H1 (cell line): ENCODE data around the gene ARID2. TPM values are rescaled to one million over a fixed set of nuclear protein-coding genes. Genes with fewer than 3 reads are reported as not detected.

Experiments used
- CTCF ChIA-PET: fragments of 300-600 bp; sonication (Branson Sonifier 250); formaldehyde crosslinking; loops from one replicate; lab custom pipeline; 2021; ENCODE audit not compliant: partially characterized antibody; lab: Charles Lee
- POLR2A ChIA-PET: fragments of 300-600 bp; sonication (Branson Sonifier 250); formaldehyde crosslinking; loops from one replicate; lab custom pipeline; 2021; ENCODE audit warnings: inconsistent platforms; ENCODE audit not compliant: partially characterized antibody; lab: Charles Lee
- DNase-seq, 2 experiments: peaks; one replicate each; pipeline versions ENCODE4 v3.0.0 to v3.0.0-alpha.2; 2010 to 2022; ENCODE audit warnings: low spot score in 2 of 2, low read depth in 1 of 2, mixed read lengths in 1 of 2
- FAIRE-seq: peaks from 2 replicates; lab custom pipeline; 2011; peaks lifted over from hg19 to GRCh38; lab: Jason Lieb, UNC
- H2AFZ ChIP-seq: 2 replicates; pipeline ENCODE4 v1.8.1; 2012; ENCODE audit warnings: low read length, inconsistent platforms
- H2AK5ac ChIP-seq: 2 replicates; pipeline ENCODE4 v1.6.1; 2013; ENCODE audit warnings: low read depth, low read length
- H2BK120ac ChIP-seq: replicated peaks from 2 replicates; pipeline ENCODE3; 2013; ENCODE audit warnings: low read depth, low read length, inconsistent platforms
- H2BK12ac ChIP-seq: 2 replicates; pipeline ENCODE4 v1.6.1; 2013; ENCODE audit warnings: low read depth, low read length
- H2BK15ac ChIP-seq: 2 replicates; pipeline ENCODE4 v1.6.1; 2013; ENCODE audit warnings: low read length
- H2BK20ac ChIP-seq: 2 replicates; pipeline ENCODE4 v1.6.1; 2013; ENCODE audit warnings: low read length
- H2BK5ac ChIP-seq: 2 replicates; pipeline ENCODE4 v1.6.1; 2013; ENCODE audit warnings: low read depth, low read length
- H3K14ac ChIP-seq: 2 replicates; pipeline ENCODE4 v1.6.1; 2013; ENCODE audit warnings: inconsistent platforms; ENCODE audit not compliant: insufficient read length
- H3K18ac ChIP-seq: 2 replicates; pipeline ENCODE4 v1.6.1; 2013; ENCODE audit warnings: low read length; ENCODE audit errors: extremely low read depth
- H3K23ac ChIP-seq: 2 replicates; pipeline ENCODE4 v1.6.1; 2013; ENCODE audit warnings: inconsistent platforms; ENCODE audit not compliant: insufficient read length
- H3K23me2 ChIP-seq: 2 replicates; pipeline ENCODE4 v1.6.1; 2013; ENCODE audit warnings: low read depth, low read length
- H3K27ac ChIP-seq: 2 replicates; pipeline ENCODE4 v1.6.1; 2011; ENCODE audit warnings: low read depth, low read length, inconsistent platforms
- H3K27me3 ChIP-seq, 4 experiments: replicated peaks in 1 of 4; 1 replicate in 1 of 4; 2 replicates in 3 of 4; pipeline versions ENCODE4 v1.6.1 to v1.8.1; 2011 to 2013; ENCODE audit warnings: low read length in 3 of 4, mild to moderate bottlenecking in 3 of 4, inconsistent platforms in 2 of 4, mixed read lengths in 2 of 4, moderate library complexity in 1 of 4; ENCODE audit not compliant: control insufficient read depth in 3 of 4, insufficient read depth in 3 of 4; ENCODE audit errors: extremely low read depth in 1 of 4
- H3K36me3 ChIP-seq, 4 experiments: 2 replicates each; pipeline versions ENCODE4 v1.6.1 to v1.8.1; 2011 to 2013; ENCODE audit warnings: mild to moderate bottlenecking in 4 of 4, low read length in 3 of 4, moderate library complexity in 2 of 4, control low read depth in 1 of 4, inconsistent platforms in 1 of 4; ENCODE audit not compliant: insufficient read depth in 4 of 4, control insufficient read depth in 2 of 4
- H3K4ac ChIP-seq: replicated peaks from 2 replicates; pipeline ENCODE3; 2013; ENCODE audit warnings: low read length, low read depth, mixed read lengths, inconsistent platforms; ENCODE audit not compliant: insufficient read length
- H3K4me1 ChIP-seq, 4 experiments: replicated peaks in 1 of 4; 1 replicate in 1 of 4; 2 replicates in 3 of 4; pipeline versions ENCODE4 v1.6.1 to v1.8.1; 2011 to 2013; ENCODE audit warnings: low read length in 3 of 4, inconsistent platforms in 2 of 4, mixed read lengths in 1 of 4; ENCODE audit not compliant: insufficient read depth in 4 of 4, control insufficient read depth in 3 of 4
- H3K4me2 ChIP-seq, 2 experiments: 2 replicates each; pipeline versions ENCODE4 v1.6.1 to v1.8.1; 2011 to 2013; ENCODE audit warnings: low read depth in 2 of 2, low read length in 2 of 2, control low read depth in 1 of 2, inconsistent platforms in 1 of 2, mild to moderate bottlenecking in 1 of 2; ENCODE audit not compliant: insufficient read depth in 1 of 2
- H3K4me3 ChIP-seq, 4 experiments: fragments of 200-600, 300-600 bp in 1 of 4; sonication (generic), shearing (Covaris generic), sonication (Bioruptor Twin) in 1 of 4; 2 replicates each; pipeline versions ENCODE4 v1.5.1 to v1.8.1; 2011 to 2016; ENCODE audit warnings: low read length in 4 of 4, low read depth in 3 of 4, control low read depth in 2 of 4, inconsistent platforms in 2 of 4, mild to moderate bottlenecking in 2 of 4, mixed read lengths in 1 of 4, moderate library complexity in 1 of 4; ENCODE audit not compliant: insufficient read depth in 2 of 4; ENCODE audit errors: extremely low read depth in 1 of 4
- H3K56ac ChIP-seq: replicated peaks from 2 replicates; pipeline ENCODE3; 2013; ENCODE audit warnings: low read depth, mild to moderate bottlenecking, mixed read lengths, low read length, inconsistent platforms; ENCODE audit not compliant: insufficient read length
- H3K79me1 ChIP-seq: 2 replicates; pipeline ENCODE4 v1.6.1; 2013; ENCODE audit warnings: low read depth, low read length, control low read depth
- H3K79me2 ChIP-seq, 2 experiments: 2 replicates each; pipeline versions ENCODE4 v1.6.1 to v1.8.1; 2012 to 2013; ENCODE audit warnings: low read length in 2 of 2, mild to moderate bottlenecking in 2 of 2, inconsistent platforms in 1 of 2; ENCODE audit not compliant: insufficient read depth in 2 of 2, control insufficient read depth in 1 of 2
- H3K9ac ChIP-seq, 4 experiments: replicated peaks in 1 of 4; 1 replicate in 1 of 4; 2 replicates in 3 of 4; pipeline versions ENCODE4 v1.6.1 to v1.8.1; 2011 to 2013; ENCODE audit warnings: low read depth in 3 of 4, low read length in 3 of 4, control low read depth in 2 of 4, mild to moderate bottlenecking in 2 of 4, moderate library complexity in 2 of 4, inconsistent platforms in 1 of 4; ENCODE audit errors: extremely low read depth in 1 of 4
- H3K9me3 ChIP-seq, 2 experiments: 2 replicates each; pipeline versions ENCODE4 v1.6.1 to v1.8.1; 2012 to 2013; ENCODE audit warnings: mild to moderate bottlenecking in 2 of 2, moderate library complexity in 2 of 2, control low read depth in 1 of 2, inconsistent platforms in 1 of 2, low read depth in 1 of 2, low read length in 1 of 2, mixed read lengths in 1 of 2; ENCODE audit not compliant: insufficient read depth in 2 of 2
- H4K20me1 ChIP-seq, 2 experiments: replicated peaks in 1 of 2; 2 replicates each; pipeline versions ENCODE3 to v1.8.1; 2011 to 2013; ENCODE audit warnings: inconsistent platforms in 2 of 2, low read length in 2 of 2, mild to moderate bottlenecking in 1 of 2; ENCODE audit not compliant: insufficient read depth in 2 of 2, control insufficient read depth in 1 of 2
- H4K5ac ChIP-seq: 2 replicates; pipeline ENCODE4 v1.6.1; 2013; ENCODE audit warnings: low read length, low read depth, mixed read lengths, inconsistent platforms; ENCODE audit not compliant: insufficient read length
- H4K8ac ChIP-seq: 2 replicates; pipeline ENCODE4 v1.8.0; 2013; ENCODE audit warnings: mild to moderate bottlenecking, moderate library complexity, low read length, inconsistent platforms; ENCODE audit not compliant: insufficient read depth; ENCODE audit errors: extremely low read depth
- H4K91ac ChIP-seq: replicated peaks from 2 replicates; pipeline ENCODE3; 2013; ENCODE audit warnings: low read length, mixed read lengths, inconsistent platforms; ENCODE audit not compliant: insufficient read length
- BACH1 ChIP-seq: IDR thresholded peaks from 2 replicates; pipeline ENCODE4 v1.6.1; 2012; ENCODE audit warnings: low read length, improper control_type of control experiment
- BCL11A ChIP-seq, 2 experiments: IDR thresholded peaks; one replicate each; pipeline ENCODE4 v1.6.1; 2011; ENCODE audit warnings: low read depth in 2 of 2, low read length in 2 of 2, mild to moderate bottlenecking in 2 of 2
- CBX8 ChIP-seq: fragments of 300-800, 300-1000 bp; sonication (generic); IDR thresholded peaks from 2 replicates; pipeline ENCODE4 v1.7.1; 2016; ENCODE audit warnings: low read depth, low read length, borderline replicate concordance
- EZH2 ChIP-seq: fragments of 200-600 bp; sonication (generic); IDR thresholded peaks from 2 replicates; pipeline ENCODE4 v1.7.1; 2012; ENCODE audit warnings: low read depth, mild to moderate bottlenecking, moderate library complexity, low read length, inconsistent platforms; ENCODE audit not compliant: severe bottlenecking
- GTF2F1 ChIP-seq: IDR thresholded peaks from 2 replicates; pipeline ENCODE4 v1.6.1; 2012; ENCODE audit warnings: low read depth, low read length, improper control_type of control experiment, borderline replicate concordance
- KDM5A ChIP-seq: fragments of 200-600 bp; IDR thresholded peaks from 2 replicates; pipeline ENCODE4 v1.7.1; 2012; ENCODE audit warnings: mild to moderate bottlenecking, low read length, inconsistent platforms, mixed read lengths
- PHF8 ChIP-seq: fragments of 200-600 bp; sonication (generic); conservative IDR thresholded peaks from 2 replicates; pipeline ENCODE4 v1.7.1; 2012; ENCODE audit warnings: low read depth, mild to moderate bottlenecking, inconsistent platforms, low read length, moderate library complexity
- POLR2AphosphoS5 ChIP-seq: IDR thresholded peaks from 2 replicates; pipeline ENCODE4 v1.6.1; 2011; ENCODE audit warnings: low read depth, low read length
- SIN3A ChIP-seq, 2 experiments: IDR thresholded peaks in 1 of 2; conservative IDR thresholded peaks in 1 of 2; 2 replicates each; pipeline ENCODE4 v1.6.1; 2011 to 2012; ENCODE audit warnings: low read length in 2 of 2, improper control_type of control experiment in 1 of 2, low read depth in 1 of 2, mild to moderate bottlenecking in 1 of 2
- SRF ChIP-seq: IDR thresholded peaks from 2 replicates; pipeline ENCODE4 v1.6.1; 2011; ENCODE audit warnings: mild to moderate bottlenecking, low read depth, low read length, moderate library complexity
- WGBS, 2 experiments: shearing (Covaris generic) in 1 of 2; methylation state at CpG; one replicate each; pipeline versions ENCODE4 v1.1.6 to v1.1.7; 2013 to 2015; ENCODE audit warnings: low lambda C conversion rate in 2 of 2, mixed read lengths in 2 of 2, inconsistent platforms in 1 of 2, low coverage in 1 of 2, missing lambda C conversion rate in 1 of 2; ENCODE audit not compliant: insufficient replicate concordance in 2 of 2, insufficient coverage in 1 of 2, insufficient read length in 1 of 2; ENCODE audit errors: extremely low coverage in 1 of 2, missing lambda C conversion rate in 1 of 2; 5-methylcytosine and 5-hydroxymethylcytosine counted together
- polyA plus RNA-seq, 7 experiments: library from polyadenylated mRNA; depleted of rRNA in 3 of 7; stranded (reverse) in 5 of 7; unstranded in 2 of 7; fragments of >200 nt in 5 of 7; fragments of 200-250 nt in 2 of 7; gene quantifications; 1 replicate in 5 of 7; 2 replicates in 1 of 7; 4 replicates in 1 of 7; pipeline versions ENCODE4 v1.2.1 to v1.2.3, GENCODE V29; 2011 to 2013; ENCODE audit warnings: missing spikeins in 2 of 7, mixed read lengths in 2 of 7
- total RNA-seq: library from RNA; stranded (reverse); fragmentation: NEBNext Ultra II Directional; extraction: Animal tissue kit (Norgen Biotek cat#: 25700); gene quantifications from 2 replicates; pipeline ENCODE4 v1.2.1, GENCODE V29; 2021
- TF ChIP-seq, protein P1 (sequence below): IDR thresholded peaks from 2 replicates; pipeline ENCODE4 v1.6.1; 2011; ENCODE audit warnings: low read length, improper control_type of control experiment

ARID2 gene
- total and polyA plus RNA-seq, 2 of the 8 experiments (the other 6 are each of a cell fraction or from before 2014, with no cell fraction given) = 32.0 to 45.2 TPM

- Histone ChIP-seq H2BK5ac (no peak overlapping the region), H3K18ac (no peak overlapping the region), H3K9ac (no peak overlapping the region), H4K91ac (no peak overlapping the region), H4K5ac (no peak overlapping the region), H3K4me1 (no peaks in the 10 kb centered on the region; a peak in 1 of 7 replicates), H3K4me2 (no peak overlapping the region), H3K4ac (no peak overlapping the region), H2AFZ (no peak overlapping the region), H3K79me2 (peaks cover 0 to 27% of the 10 kb centered on the region in 2 experiments; a peak in 2 of 4 replicates), H3K23me2 (no peaks in the 10 kb centered on the region), H2BK15ac (no peak overlapping the region), H2AK5ac (no peak overlapping the region), H2BK20ac (no peak overlapping the region), H3K56ac (no peak overlapping the region), H3K23ac (no peak overlapping the region), H3K27me3 (no peaks in the 10 kb centered on the region), H3K14ac (no peak overlapping the region), H4K8ac (no peak overlapping the region), H3K36me3 (no peaks in the 10 kb centered on the region), H3K27ac (no peak overlapping the region), H2BK12ac (no peak overlapping the region), H2BK120ac (no peak overlapping the region), H4K20me1 (peaks cover 0 to 2% of the 10 kb centered on the region in 2 experiments), H3K79me1 (no peaks in the 10 kb centered on the region), H3K9me3 (no peaks in the 10 kb centered on the region), H3K4me3 (no peak overlapping the region)
- DNase-seq (no peak), FAIRE-seq (no peak)
- 84% methylated on average over 4 of the region's 4 CpGs; no CpG with 5 or more reads in 1 of the 2 experiments for WGBS, 2 experiments
- CTCF ChIA-PET = interaction anchor here (1.6 to 4.4 kb wide), 2 partner anchors 8 to 175 kb away, joined by 4 to 21 read pairs; no protein-coding TSS in a partner anchor
- POLR2A ChIA-PET = interaction anchor here (0.6 to 2.5 kb wide), 3 partner anchors 9 to 22 kb away, joined by 3 to 14 read pairs (median 5); partner anchors contain the start of gene ARID2
- no peak for TF ChIP-seq POLR2AphosphoS5
- TF ChIP-seq, protein P1, sequence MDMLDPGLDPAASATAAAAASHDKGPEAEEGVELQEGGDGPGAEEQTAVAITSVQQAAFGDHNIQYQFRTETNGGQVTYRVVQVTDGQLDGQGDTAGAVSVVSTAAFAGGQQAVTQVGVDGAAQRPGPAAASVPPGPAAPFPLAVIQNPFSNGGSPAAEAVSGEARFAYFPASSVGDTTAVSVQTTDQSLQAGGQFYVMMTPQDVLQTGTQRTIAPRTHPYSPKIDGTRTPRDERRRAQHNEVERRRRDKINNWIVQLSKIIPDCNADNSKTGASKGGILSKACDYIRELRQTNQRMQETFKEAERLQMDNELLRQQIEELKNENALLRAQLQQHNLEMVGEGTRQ = no peak
- no peak for TF ChIP-seq BCL11A (IDR thresholded peaks at IDR 0.05; ENCODE audit: low read depth in 2 of 2, low read length in 2 of 2)
- no peak for TF ChIP-seq CBX8
- TF ChIP-seq PHF8 = no peak
- no peak for TF ChIP-seq SRF
- no peak for TF ChIP-seq KDM5A
- no peak for TF ChIP-seq BACH1
- no peak for TF ChIP-seq GTF2F1
- no peak for TF ChIP-seq SIN3A (conservative IDR thresholded peaks at IDR 0.05 in 1 of 2, IDR thresholded peaks at IDR 0.05 in 1 of 2; ENCODE audit: low read depth in 1 of 2, low read length in 2 of 2)
- no peak for TF ChIP-seq EZH2
Measured at GRCh38 chr12:45718306-45718705, 11.2 kb upstream of the ARID2 start.
